AML-193 (cell line): ENCODE results near the gene UCHL5.

Experiments
- DNase-seq, 2 experiments: peaks; one replicate each; lab custom pipeline; 2025; lab: John Stamatoyannopoulos, UW

Gene UCHL5

GRCh38 chr1:193059282-193060114, at the start of gene UCHL5, which contains the start of gene RO60:
Gene UCHL5 (minus strand): TSS chr1:193059360. CDS start chr1:193059260, 100 bp downstream.
Gene RO60 (plus strand): TSS chr1:193059612. CDS start chr1:193069055, 9,443 bp downstream.
- DNase-seq = peak; percentile 96 to 97

- no peak for DNase-seq
Measured at GRCh38 chr1:193108471-193108870, 49.3 kb upstream of the UCHL5 start.

GRCh38 chr1:193105821-193106177, 46.6 kb upstream of the UCHL5 start:
- DNase-seq = no peak

- peak; percentile 63 to 67 for DNase-seq
Measured at GRCh38 chr1:193104907-193105820, 46.0 kb upstream of the UCHL5 start, which contains the start of gene GLRX2. Gene GLRX2 (minus strand): TSS chr1:193105414. CDS start chr1:193105382, 32 bp downstream.

GRCh38 chr1:193104502-193104906, 45.3 kb upstream of the UCHL5 start:
- peak in 1 of 2 experiments; percentile 19 for DNase-seq

GRCh38 chr1:193103759-193104501, 44.8 kb upstream of the UCHL5 start:
- no peak for DNase-seq

GRCh38 chr1:193102662-193103061, 43.5 kb upstream of the UCHL5 start:
- DNase-seq = no peak

- DNase-seq = no peak
Measured at GRCh38 chr1:193094112-193094511, 35.0 kb upstream of the UCHL5 start.

GRCh38 chr1:193090865-193091264, 31.7 kb upstream of the UCHL5 start:
- DNase-seq = no peak

GRCh38 chr1:193087893-193088292, 28.7 kb upstream of the UCHL5 start:
- DNase-seq = no peak

- no peak for DNase-seq
Measured at GRCh38 chr1:193086342-193086741, 27.2 kb upstream of the UCHL5 start.

GRCh38 chr1:193085263-193085662, 26.1 kb upstream of the UCHL5 start:
- DNase-seq = no peak

GRCh38 chr1:193083365-193084088, 24.4 kb upstream of the UCHL5 start:
- DNase-seq = no peak

GRCh38 chr1:193079187-193079586, 20.0 kb upstream of the UCHL5 start:
- DNase-seq = no peak

- no peak for DNase-seq
Measured at GRCh38 chr1:193077991-193078390, 18.8 kb upstream of the UCHL5 start.

GRCh38 chr1:193070942-193071341, 11.8 kb upstream of the UCHL5 start:
- DNase-seq = no peak

- DNase-seq = no peak
Measured at GRCh38 chr1:193070386-193070753, 11.2 kb upstream of the UCHL5 start.

GRCh38 chr1:193069748-193070385, 10.7 kb upstream of the UCHL5 start:
- DNase-seq = no peak

- no peak for DNase-seq
Measured at GRCh38 chr1:193068013-193068412, 8.9 kb upstream of the UCHL5 start.

GRCh38 chr1:193066606-193067005, 7.4 kb upstream of the UCHL5 start:
- no peak for DNase-seq

- DNase-seq = no peak
Measured at GRCh38 chr1:193065954-193066353, 6.8 kb upstream of the UCHL5 start.
